OCI-LY7 (cell line): ENCODE measurements around the gene THAP4.

Experiments used
- EZH2phosphoT487 ChIP-seq: fragments of 200-600 bp; sonication (generic); IDR thresholded peaks from 2 replicates; pipeline ENCODE4 v1.6.1; 2018; ENCODE audit warnings: low read depth, borderline replicate concordance, mild to moderate bottlenecking, mixed run types, antibody characterized with exemption, low read length, moderate library complexity, mixed read lengths
- TF ChIP-seq, protein P1 (sequence below): fragments of 200-600 bp; sonication (generic); conservative IDR thresholded peaks from 2 replicates; pipeline ENCODE4 v1.5.1; 2014; ENCODE audit warnings: mild to moderate bottlenecking, antibody characterized with exemption, low read length, moderate library complexity, mixed read lengths

DNA sequence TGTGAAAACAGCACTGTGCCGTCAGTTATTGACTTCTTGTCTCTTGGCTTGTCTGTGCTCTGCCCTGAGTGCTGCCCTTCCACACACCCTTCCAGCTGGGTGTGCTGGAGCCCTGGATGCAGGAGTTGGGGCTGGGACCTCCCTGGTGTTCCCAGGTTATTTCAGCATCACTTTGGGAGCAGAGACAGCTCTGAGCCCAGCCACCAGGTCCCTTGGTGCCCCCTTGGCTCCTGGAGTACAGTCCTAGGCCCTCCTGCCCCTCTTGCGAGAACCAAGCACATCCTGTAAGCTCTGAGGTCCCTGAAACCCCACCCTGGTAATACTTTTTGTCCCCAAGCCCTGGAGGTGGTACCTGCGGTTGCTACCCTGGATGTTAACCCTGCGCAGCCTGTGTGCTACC lies 54.2 kb downstream of the THAP4 start:
- TF ChIP-seq, protein P1, sequence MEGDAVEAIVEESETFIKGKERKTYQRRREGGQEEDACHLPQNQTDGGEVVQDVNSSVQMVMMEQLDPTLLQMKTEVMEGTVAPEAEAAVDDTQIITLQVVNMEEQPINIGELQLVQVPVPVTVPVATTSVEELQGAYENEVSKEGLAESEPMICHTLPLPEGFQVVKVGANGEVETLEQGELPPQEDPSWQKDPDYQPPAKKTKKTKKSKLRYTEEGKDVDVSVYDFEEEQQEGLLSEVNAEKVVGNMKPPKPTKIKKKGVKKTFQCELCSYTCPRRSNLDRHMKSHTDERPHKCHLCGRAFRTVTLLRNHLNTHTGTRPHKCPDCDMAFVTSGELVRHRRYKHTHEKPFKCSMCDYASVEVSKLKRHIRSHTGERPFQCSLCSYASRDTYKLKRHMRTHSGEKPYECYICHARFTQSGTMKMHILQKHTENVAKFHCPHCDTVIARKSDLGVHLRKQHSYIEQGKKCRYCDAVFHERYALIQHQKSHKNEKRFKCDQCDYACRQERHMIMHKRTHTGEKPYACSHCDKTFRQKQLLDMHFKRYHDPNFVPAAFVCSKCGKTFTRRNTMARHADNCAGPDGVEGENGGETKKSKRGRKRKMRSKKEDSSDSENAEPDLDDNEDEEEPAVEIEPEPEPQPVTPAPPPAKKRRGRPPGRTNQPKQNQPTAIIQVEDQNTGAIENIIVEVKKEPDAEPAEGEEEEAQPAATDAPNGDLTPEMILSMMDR: no peak
- TF ChIP-seq EZH2phosphoT487: no peak
